GM12873 (cell line): Measurements from ENCODE around the gene RHOG.

Source experiments
- TF ChIP-seq, protein P1 (sequence below): IDR thresholded peaks from 2 replicates; pipeline ENCODE4 v1.5.1; 2012; ENCODE audit warnings: low read depth, mild to moderate bottlenecking, moderate library complexity, low read length, control low read depth; ENCODE audit not compliant: insufficient read depth; ENCODE audit errors: missing control alignments

The RHOG gene

DNA sequence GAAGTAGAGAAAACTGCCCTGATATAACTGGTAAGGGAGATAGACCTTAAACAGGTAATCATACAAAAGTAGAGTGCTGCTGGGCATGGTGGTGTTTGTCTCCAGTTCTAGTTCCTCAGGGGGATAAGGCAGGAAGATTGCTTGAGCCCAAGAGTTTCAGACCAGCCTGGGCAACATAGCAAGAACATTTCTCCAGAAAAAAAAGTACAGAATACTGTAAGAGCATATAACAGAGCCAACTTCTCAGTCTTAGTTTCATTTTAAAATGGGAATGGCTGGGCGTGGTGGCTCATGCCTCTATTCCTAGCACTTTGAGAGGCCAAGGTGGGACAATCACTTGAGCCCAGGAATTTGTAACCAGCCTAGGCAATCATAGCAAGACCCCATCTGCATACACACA is 4.5 kb upstream of the RHOG start:
- TF ChIP-seq, protein P1, sequence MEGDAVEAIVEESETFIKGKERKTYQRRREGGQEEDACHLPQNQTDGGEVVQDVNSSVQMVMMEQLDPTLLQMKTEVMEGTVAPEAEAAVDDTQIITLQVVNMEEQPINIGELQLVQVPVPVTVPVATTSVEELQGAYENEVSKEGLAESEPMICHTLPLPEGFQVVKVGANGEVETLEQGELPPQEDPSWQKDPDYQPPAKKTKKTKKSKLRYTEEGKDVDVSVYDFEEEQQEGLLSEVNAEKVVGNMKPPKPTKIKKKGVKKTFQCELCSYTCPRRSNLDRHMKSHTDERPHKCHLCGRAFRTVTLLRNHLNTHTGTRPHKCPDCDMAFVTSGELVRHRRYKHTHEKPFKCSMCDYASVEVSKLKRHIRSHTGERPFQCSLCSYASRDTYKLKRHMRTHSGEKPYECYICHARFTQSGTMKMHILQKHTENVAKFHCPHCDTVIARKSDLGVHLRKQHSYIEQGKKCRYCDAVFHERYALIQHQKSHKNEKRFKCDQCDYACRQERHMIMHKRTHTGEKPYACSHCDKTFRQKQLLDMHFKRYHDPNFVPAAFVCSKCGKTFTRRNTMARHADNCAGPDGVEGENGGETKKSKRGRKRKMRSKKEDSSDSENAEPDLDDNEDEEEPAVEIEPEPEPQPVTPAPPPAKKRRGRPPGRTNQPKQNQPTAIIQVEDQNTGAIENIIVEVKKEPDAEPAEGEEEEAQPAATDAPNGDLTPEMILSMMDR: no peak

DNA sequence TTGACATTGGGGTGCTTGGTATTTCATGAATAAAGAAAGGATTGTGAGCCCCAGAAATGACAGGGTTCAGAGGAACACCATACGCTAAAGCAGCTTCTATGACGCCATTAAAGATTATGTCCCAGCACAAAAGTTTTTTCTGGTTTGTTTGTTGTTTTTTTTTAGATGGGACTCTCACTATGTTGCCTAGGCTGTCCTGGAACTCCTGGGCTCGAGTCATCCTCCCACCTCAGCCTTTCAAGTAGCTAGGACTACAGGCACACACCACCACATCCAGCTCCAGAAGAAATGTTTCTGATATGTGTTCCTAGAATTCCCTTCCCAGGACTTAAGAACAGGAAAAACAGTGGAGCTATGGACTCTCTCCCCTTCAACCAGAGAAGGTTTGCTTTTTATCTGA is 2.6 kb upstream of the RHOG start:
- TF ChIP-seq, protein P1: no peak

DNA sequence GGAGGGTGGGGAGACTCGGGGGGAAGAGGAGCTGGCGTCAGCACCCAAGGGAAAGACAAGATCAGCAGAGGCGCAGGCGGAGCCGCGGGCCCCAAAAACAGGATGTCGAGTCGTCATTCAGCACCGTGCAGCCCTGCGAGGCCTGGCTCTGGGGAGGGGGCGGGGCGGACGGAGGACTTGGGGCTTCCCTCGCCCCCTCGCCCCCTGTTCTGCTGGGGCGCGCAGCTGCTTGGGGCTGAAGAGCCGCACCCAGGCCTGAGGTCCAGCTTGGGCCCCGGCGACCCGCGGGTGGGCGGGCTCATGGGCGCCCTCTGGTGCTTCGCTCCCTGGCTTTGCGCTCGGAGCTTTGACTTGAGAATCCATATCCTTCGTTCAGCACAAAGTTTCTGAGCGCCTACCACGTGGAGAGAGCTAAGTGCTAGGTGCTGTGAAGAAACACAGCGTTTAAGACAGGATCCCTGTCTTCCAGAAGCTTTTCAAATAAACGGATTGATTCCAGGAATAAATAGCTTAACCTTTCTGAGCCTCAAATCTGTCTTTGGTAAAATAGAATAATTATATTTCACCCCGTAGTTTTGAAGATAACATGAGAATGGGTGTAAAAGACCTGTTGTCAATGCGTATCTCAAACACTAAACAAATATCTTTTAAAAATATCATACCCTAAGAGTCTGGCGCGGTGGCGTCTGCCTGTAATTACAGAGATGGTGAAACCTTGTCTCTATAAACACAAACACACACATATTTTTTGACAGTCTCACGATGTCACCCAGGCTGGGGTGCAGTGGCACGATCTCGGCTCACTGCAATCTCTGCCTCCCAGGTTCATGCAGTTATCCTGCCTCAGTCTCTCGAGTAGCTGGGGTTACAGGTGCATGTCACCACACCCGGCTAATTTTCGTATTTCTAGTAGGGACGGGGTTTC is 929 bp upstream of the RHOG start:
- TF ChIP-seq, protein P1: peak; percentile 83

DNA sequence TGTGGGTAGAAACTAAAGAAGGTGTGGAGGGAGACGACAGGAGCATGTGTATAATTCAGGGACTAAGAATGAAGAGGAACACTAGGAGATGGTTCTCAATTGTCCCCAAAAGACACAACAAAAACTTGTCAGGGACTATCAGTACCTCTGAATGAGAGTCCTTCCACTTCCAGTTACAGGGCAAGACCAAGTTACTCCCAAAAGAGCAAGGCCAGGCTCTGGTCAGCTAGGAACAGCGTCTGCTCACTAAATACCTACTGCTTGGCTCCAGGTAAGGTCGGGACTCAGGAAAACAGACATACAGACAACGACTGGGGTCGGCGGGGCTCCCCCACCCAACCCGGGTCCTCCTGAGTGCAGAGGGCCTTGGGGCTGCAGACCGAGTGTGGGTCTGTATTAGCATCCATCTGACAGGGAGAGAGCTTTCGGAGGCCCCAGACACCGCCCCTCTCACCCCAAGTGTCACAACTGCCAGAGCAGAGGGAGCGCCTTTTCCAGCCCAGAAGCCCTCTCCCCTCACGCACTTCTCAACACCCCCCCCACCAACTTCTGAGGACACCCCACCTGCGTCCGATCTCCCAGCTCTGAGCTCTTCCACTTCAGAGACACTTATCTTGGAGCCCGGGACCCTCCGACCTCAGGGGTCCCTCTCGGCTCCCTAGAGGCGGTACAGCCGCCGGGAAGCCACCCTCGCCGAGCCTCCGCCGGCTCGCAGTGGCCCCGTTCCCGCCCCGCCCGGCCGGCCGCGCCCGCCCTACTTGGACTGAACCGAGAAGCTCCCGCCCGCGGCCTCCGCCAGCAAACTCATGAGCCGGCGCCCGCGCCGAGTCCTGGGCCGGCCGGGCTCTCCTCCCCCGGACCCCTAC is 522 bp downstream of the RHOG start:
- TF ChIP-seq, protein P1: no peak

DNA sequence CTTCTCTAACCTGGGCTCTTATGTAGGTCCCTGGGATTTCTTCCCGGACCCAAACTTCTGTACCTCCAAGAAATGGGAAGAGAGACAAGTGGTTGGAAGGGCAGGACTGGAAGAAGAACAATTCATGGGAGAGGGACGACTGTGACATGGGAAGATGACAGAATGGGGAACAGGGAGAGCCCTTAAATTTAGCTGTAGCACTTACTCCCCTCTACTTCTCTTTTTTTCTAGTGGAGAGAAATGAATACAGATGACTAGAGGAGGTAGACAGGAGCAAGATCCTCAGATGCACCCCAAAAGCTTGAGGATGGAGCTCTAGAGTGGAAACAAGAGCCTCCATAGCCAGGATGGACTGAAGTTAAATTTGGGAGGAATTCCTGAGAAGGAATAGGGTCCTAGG is 2.3 kb downstream of the RHOG start:
- TF ChIP-seq, protein P1: no peak

DNA sequence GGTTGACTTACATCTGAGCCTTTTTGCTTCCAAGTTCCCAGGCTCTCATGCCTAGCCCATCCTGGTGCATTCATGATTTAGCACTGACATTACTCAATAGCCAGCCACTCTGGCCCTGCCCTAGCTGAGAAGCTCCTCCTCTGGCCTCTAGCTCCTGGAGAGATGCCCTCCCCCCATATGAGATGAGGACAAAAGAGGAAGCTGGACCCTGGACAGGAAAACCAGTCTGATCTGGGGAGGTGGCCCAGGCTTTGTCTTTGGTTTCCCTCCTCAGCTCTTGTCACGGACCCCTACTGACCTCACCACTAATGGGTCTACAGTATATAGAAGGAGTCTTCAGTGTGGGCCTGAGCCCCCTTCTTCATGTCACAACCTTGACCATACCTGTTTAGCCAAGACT is 3.0 kb downstream of the RHOG start:
- TF ChIP-seq, protein P1: no peak

DNA sequence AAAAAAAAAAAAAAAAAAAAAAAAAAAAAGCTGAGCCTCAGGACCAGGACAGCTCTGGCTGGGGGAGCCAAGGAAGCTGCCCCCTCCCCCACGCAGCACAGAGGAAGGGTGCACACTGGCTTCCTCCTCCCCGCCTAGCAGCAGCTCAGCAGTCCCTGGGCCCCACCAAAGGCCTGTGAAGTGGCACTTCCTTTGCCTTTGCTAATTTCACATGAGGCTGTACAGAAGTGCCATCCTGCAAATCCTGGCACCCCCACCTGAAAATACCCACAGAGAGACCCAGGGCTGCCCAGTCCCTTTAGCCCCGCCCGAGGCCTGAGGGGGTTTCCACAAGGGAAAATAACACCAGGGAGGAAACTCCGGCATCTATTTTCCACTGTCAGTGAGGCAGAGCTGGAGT is 3.9 kb downstream of the RHOG start:
- TF ChIP-seq, protein P1: no peak
